ENCODE results near the gene ARL8B. TPM values are rescaled to one million over a fixed set of nuclear protein-coding genes. Genes with fewer than 3 reads are reported as not detected.

The ARL8B gene
- total and polyA plus RNA-seq, 10 of the 15 experiments (the other 5 are each of a cell fraction or from before 2014, with no cell fraction given) = 22.0 to 80.6 (median 43.7) TPM

GRCh38 chr3:5140230-5140621 is 18.1 kb downstream of the ARL8B start (continued):
- TF ChIP-seq ZBTB33 (IDR thresholded peaks at IDR 0.05) (no peak), ZNF24 (IDR thresholded peaks at IDR 0.05) (peak; percentile 46; the same call in 1 of the 2 replicates), DPF2 (IDR thresholded peaks at IDR 0.05) (peak; percentile 37), NFIC (IDR thresholded peaks at IDR 0.05; ENCODE audit: low read depth, low read length) (peak; percentile 71), CBFB (IDR thresholded peaks at IDR 0.05; ENCODE audit: low read depth) (peak; percentile 70; the same call in 1 of the 2 replicates), KDM1A (IDR thresholded peaks at IDR 0.05; ENCODE audit: borderline replicate concordance) (no peak), KLF5 (IDR thresholded peaks at IDR 0.05; ENCODE audit: partially characterized antibody) (no peak), ATF7 (IDR thresholded peaks at IDR 0.05; ENCODE audit: low read depth) (peak; percentile 55)

GRCh38 chr3:5140839-5141238 is 18.7 kb downstream of the ARL8B start:
- POLR2A ChIA-PET = interaction anchor here (1.0 to 5.4 kb wide), 5 partner anchors 11 to 157 kb away, joined by 4 to 67 read pairs (median 6); no protein-coding TSS in a partner anchor
- no peak overlapping the region; the same call in 1 of the 2 replicates for H3K4me3 ChIP-seq
- no TSS peak for BruUV-seq (replicated peaks)
- RAD21 ChIA-PET (ENCODE audit: unreplicated experiment) = interaction anchor here (0.5 to 6.1 kb wide), 6 partner anchors 14 to 157 kb away, joined by 4 to 93 read pairs (median 12); no protein-coding TSS in a partner anchor
- H3K4me2 ChIP-seq (ENCODE audit: control insufficient read depth, insufficient read depth) = peak overlapping the region; percentile 61
- in situ Hi-C loops (cut with MboI) (no loop called here), intact Hi-C loops (cut with micrococcal nuclease; ENCODE audit: unreplicated experiment) (loop anchor here (2.0 kb wide), 2 partner anchors 46 to 158 kb away; partner anchors contain the start of gene EDEM1)
- no peak for ATAC-seq
- CTCF ChIA-PET = interaction anchor here (0.9 to 7.3 kb wide), 3 partner anchors 10 to 49 kb away, joined by 3 to 163 read pairs (median 4); partner anchors contain the start of gene EDEM1
- DNase-seq (ENCODE audit: low read depth, low spot score) = no peak
- H3K27ac ChIP-seq (ENCODE audit: control insufficient read depth, insufficient read depth) = peak overlapping the region; percentile 90
- TF ChIP-seq DPF2 (IDR thresholded peaks at IDR 0.05) (no peak), ASH2L (IDR thresholded peaks at IDR 0.05; ENCODE audit: borderline replicate concordance, low read depth) (no peak), NFYB (IDR thresholded peaks at IDR 0.05; ENCODE audit: insufficient read depth, low read depth, low read length) (peak; percentile 67)
- no peaks in the 10 kb centered on the region for H3K27me3 ChIP-seq (replicated peaks in 1 of 2; ENCODE audit: control insufficient read depth in 2 of 2, insufficient read depth in 2 of 2, low read length in 1 of 2)
- 89% methylated on average over 6 of the region's 6 CpGs for WGBS (ENCODE audit: insufficient coverage, insufficient replicate concordance, low lambda C conversion rate, missing lambda C conversion rate)
- H4K20me1 ChIP-seq (ENCODE audit: control insufficient read depth, insufficient read depth) = no peaks in the 10 kb centered on the region
- H3K4me1 ChIP-seq (ENCODE audit: control insufficient read depth, insufficient read depth, low read length) = peaks cover 57% of the 10 kb centered on the region
- SMC1A ChIA-PET (ENCODE audit: uncharacterized antibody, unreplicated experiment) = interaction anchor here (1.0 to 10.3 kb wide), 5 partner anchors 10 to 65 kb away, joined by 3 to 284 read pairs (median 12); partner anchors contain the start of gene EDEM1
- peaks cover 4 to 7% of the 10 kb centered on the region in 2 experiments; a peak in 3 of 4 replicates for H3K36me3 ChIP-seq (ENCODE audit: control insufficient read depth in 2 of 2, insufficient read depth in 2 of 2, low read length in 1 of 2)
- no peak for FAIRE-seq
- peaks cover 95% of the 10 kb centered on the region for H3K79me2 ChIP-seq (ENCODE audit: control insufficient read depth, insufficient read depth, low read length)
- no peak overlapping the region for H2AFZ ChIP-seq (ENCODE audit: control insufficient read depth, low read depth, low read length)
- H3K9me3 ChIP-seq (replicated peaks; ENCODE audit: control insufficient read depth, insufficient read depth, low read length) = peaks cover 32% of the 10 kb centered on the region
- H3K9ac ChIP-seq (ENCODE audit: control insufficient read depth, insufficient read depth, low read length) = peak overlapping the region; percentile 40; the same call in 1 of the 2 replicates

Measured in GM12878 (cell line).